HG02852 (cell line): ENCODE measurements around the gene SYTL2.
"Not testable (repeated sequence)": the region's sequence is repeated elsewhere in the genome, so short reads cannot be mapped to it uniquely, and the experiment has no call there.

Experiments used
- ATAC-seq: cut with Tn5 transposase; IDR thresholded peaks from one replicate; pipeline ENCODE4 v1.9.1; 2021; ENCODE audit warnings: mild to moderate bottlenecking, moderate library complexity; ENCODE audit not compliant: unreplicated experiment

Gene SYTL2

DNA sequence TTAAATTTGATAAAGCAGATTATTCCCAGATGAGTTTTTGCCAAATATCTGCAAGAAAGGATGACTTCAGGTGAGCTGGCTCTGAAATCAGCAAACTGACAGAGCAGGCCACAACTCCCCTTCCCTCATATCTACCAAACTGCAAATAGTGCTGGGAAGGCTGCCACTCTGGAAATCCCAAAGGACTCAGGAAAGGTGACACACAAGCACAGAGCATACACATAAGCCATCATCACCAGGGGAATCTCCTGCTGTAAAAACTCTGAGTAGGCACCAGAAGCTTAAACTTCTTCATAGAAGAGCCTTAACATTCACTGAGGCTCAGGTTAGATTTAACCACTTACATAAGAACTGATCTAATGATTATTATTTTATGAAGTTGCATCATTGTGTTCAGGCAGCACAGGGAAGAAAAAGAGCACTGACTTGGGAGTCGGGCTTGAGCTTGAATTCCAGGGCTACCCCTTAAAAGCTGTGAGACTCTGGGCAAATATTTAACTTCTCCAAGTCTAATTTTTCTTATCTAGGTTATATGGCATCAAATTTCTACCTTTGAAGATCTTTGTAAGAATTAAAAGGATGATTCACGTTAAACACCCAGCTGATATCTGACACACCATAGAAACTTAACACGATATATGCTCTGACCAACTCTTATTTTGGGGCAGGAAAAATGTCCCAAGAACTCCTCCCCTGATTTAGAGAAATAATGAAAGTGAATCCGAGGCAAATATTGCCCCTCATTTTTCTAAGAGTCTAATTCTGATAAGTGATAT, 15.0 kb downstream of the SYTL2 start:
- ATAC-seq: no peak

DNA sequence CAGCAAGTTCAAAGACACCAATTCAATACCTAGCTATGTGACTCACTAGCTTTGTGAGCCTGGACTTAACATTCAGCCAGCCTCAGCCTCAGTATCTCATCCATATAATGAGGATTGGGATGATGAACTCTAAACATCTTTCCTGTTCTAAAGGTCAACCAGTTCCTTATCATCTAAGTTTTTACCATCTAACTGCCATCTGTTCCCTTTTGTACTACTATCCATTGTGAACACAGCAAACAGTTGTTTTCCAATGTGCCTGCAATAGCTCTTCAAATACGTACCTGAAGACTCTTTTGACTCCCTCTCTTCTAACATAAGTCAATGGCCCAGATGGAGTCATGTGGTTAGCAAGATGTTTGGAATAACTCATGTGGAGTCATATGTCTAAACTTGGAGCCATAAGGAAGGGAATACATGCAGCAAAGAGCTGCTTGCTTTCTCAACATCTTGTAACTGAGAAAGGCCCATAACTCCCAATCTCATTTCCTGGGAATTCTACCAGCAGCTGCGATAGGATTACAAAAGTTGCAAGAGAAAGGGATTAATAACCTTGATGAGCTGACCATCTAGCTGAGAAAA, 19.4 kb downstream of the SYTL2 start:
- ATAC-seq: no peak

DNA sequence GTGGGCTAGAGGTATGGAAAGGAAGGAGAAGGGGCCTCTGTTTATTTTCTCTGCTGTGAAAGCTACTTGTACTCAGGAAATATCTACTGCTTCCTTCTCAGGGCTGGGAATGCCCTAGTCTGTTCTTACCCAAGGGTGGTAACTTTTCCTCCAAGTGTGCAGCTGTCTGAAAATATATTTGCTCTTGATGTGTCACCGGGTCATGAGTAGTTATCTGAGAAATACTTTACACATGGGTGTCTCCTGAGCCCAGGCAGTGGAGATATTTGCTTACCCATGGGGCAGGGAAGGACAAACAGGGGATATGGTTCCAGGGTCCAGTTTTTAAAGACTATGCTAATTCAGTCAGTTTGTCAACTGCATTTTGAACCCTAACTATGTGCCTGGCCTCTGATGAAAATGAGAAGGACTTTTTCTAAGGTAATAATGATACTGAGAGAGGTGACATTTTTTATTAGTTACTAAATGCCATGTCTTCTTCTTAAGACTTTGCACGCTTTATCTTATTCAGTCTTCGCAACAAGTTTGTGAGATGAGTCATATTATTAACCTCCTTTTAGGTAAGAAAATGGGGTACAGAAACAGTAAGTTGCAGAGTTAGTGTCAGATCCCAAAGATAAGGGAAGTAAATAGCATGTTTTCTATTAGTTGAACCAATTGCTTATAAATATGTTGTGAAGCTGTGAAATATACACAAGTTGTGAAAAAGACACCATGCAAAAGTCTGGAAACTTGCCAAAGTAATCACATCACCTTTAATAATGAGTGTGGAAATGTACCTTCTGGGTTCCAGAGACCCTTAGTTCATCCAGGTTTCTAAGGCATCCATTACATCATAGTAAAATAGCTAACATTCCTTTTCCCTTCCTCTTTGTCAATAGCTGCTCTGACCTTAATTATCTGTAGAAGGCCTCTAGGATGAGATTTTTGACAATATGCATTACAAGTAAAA, 22.9 kb downstream of the SYTL2 start:
- ATAC-seq: no peak

DNA sequence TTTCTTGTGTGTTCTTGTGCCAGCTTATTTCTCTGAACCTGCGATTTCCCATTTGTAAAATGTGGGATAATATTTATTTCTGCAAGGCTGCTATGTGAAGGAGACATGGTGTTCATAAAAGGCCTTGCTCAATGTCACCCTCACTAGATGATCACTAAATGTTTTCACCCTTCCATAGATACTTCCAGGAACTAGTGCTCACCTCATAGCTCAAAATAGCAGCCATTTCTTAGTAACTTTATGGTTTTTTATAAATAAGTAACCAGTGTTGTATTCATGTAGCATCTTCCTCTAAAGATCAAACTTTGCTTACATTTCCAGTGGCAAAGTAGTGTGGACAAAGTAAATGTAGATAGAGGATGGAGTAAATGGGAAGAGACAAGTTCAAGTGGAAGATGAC, 23.8 kb downstream of the SYTL2 start:
- no peak for ATAC-seq

GRCh38 chr11:85784480-85785265, 26.3 kb downstream of the SYTL2 start:
- ATAC-seq: no peak

DNA sequence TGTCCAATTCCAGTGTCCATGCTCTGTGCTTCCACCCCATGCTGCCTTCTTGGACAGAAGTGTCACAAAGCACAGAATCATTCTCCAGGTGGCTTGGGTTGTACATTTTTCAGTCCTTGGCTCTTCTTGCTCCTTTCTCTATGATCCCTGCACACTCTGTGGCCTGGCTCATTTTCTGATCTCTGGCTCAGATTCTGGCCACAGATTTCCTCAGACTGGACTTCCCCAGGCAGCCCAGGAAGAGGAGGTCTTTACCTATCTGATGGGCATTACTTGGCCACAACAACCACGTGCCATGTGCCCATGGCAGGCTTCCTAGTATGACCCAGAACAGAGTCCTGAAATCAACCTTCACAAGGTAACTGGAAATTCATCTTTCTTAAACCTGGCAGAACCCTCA, 27.2 kb downstream of the SYTL2 start:
- ATAC-seq: no peak

GRCh38 chr11:85780780-85781517, 30.0 kb downstream of the SYTL2 start:
- not testable (repeated sequence) for ATAC-seq

DNA sequence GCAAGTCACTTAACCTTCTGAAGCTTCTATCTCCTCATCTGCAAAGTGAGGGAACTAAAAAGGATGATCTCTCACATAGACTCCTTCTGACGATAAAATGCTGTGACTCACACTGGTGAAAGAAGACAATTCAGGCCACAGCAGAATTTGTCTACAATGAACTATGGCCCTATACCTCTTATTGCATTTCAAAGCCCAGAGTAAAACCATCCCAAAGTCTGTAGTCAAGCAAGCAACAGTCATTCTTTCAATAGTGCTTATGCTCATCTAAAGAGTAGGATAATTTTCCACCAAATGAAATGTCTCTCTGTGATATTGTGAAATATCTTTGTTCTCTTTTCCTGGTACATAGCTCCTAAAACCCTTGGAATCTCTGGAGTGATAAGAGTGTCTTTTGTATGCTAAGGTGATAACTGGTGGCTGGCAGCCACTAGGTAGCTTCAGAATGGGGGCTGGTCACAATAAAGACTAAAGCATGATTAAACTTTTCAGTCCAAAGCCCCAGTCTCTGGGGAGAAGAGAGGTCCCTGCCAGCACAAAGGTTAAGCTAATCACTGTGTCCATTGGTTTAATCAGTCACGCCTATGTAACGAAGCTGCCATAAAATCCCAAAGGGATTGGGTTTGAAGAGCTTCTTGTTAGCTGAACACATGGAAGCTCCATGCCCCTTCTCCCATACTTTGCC, 30.8 kb downstream of the SYTL2 start:
- no peak for ATAC-seq

DNA sequence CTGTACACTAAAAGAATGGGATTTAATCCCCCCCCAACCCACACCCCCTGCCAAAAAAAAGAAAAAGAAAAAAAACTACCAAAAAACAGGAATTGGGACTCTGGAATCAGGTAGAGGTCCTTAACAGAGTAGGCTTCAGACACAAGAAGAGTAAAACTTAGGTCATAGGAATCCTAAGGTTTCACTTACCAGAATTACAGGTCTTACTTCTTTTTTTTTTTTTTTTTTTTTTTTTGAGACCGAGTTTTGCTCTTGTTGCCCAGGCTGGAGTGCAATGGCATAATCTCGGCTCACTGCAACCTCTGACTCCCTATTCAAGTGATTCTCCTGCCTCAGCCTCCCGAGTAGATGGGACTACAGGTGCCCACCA, 33.4 kb downstream of the SYTL2 start:
- ATAC-seq: not testable (repeated sequence)

GRCh38 chr11:85776951-85777602, 33.9 kb downstream of the SYTL2 start:
- no peak for ATAC-seq

- ATAC-seq: no peak
These were observed 36.5 kb downstream of the SYTL2 start for GRCh38 chr11:85774256-85775101.

DNA sequence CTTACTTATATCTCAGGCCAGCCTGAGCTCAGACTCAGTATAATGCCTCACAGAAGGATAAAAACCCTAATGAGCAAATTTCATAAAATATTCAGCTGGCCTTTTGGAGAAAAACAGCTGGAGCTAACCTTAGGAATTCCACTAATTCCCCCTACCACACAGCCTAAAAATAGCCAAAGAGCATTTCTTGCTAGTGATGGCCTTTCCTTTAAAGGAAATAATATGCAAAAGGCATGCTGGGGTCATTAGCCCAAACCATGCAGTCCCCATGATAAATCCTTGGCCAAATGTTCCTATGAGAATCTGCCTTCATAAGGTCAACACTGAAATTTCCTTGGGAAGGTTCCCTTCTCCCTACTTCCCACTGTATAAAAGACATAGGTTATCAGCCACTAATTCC, 38.2 kb downstream of the SYTL2 start:
- ATAC-seq: no peak

GRCh38 chr11:85771568-85771967, 39.4 kb downstream of the SYTL2 start:
- no peak for ATAC-seq

- no peak for ATAC-seq
These were observed 41.2 kb downstream of the SYTL2 start for GRCh38 chr11:85769771-85770170.

GRCh38 chr11:85768473-85769146, 42.3 kb downstream of the SYTL2 start:
- no peak for ATAC-seq

- ATAC-seq: no peak
These were observed 43.5 kb downstream of the SYTL2 start for GRCh38 chr11:85767246-85767945.

DNA sequence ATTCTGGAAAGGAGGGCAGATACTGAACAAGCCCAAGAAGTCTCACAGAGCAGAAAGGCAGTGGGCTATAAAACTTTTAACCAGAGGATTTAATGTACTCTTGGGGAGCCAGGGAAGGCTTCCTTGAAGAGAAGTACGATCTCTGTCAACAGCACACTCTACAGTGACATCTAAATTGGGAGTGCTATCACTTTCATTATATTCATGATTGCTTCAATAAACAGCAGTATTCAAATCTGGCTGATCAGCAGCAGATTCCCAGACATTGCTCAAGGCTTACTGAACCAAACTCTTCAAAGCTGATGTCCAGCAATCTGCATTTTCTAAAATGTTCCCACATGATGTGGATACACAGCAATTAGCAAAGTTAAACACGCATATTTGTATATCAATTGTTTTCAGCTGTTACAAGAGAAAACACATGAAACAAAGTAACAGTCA, 44.2 kb downstream of the SYTL2 start:
- ATAC-seq: no peak
